ENCODE measurements around the gene ARHGAP8.

GRCh38 chr22:44735518-44736428, 16.6 kb upstream of the ARHGAP8 start:
- TF ChIP-seq, protein P1, sequence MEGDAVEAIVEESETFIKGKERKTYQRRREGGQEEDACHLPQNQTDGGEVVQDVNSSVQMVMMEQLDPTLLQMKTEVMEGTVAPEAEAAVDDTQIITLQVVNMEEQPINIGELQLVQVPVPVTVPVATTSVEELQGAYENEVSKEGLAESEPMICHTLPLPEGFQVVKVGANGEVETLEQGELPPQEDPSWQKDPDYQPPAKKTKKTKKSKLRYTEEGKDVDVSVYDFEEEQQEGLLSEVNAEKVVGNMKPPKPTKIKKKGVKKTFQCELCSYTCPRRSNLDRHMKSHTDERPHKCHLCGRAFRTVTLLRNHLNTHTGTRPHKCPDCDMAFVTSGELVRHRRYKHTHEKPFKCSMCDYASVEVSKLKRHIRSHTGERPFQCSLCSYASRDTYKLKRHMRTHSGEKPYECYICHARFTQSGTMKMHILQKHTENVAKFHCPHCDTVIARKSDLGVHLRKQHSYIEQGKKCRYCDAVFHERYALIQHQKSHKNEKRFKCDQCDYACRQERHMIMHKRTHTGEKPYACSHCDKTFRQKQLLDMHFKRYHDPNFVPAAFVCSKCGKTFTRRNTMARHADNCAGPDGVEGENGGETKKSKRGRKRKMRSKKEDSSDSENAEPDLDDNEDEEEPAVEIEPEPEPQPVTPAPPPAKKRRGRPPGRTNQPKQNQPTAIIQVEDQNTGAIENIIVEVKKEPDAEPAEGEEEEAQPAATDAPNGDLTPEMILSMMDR (IDR thresholded peaks at IDR 0.05): peak; percentile 62
- TF ChIP-seq RAD21 (conservative IDR thresholded peaks at IDR 0.05 in 1 of 2, IDR thresholded peaks at IDR 0.05 in 1 of 2): peak; percentile 70 to 73
- TF ChIP-seq SMC3 (IDR thresholded peaks at IDR 0.05): peak; percentile 59
- TF ChIP-seq JUNB (IDR thresholded peaks at IDR 0.05): no peak
- no peak for TF ChIP-seq USF2 (IDR thresholded peaks at IDR 0.05)
- TF ChIP-seq MAZ (IDR thresholded peaks at IDR 0.05; ENCODE audit: borderline replicate concordance, low read depth, low read length): no peak
- no peak for TF ChIP-seq JUN (IDR thresholded peaks at IDR 0.05)
- no peak for TF ChIP-seq CHD2 (IDR thresholded peaks at IDR 0.05; ENCODE audit: low read length, partially characterized antibody)
- no peak for TF ChIP-seq POLR2A (IDR thresholded peaks at IDR 0.05; ENCODE audit: low read length)
- TF ChIP-seq, protein P2, sequence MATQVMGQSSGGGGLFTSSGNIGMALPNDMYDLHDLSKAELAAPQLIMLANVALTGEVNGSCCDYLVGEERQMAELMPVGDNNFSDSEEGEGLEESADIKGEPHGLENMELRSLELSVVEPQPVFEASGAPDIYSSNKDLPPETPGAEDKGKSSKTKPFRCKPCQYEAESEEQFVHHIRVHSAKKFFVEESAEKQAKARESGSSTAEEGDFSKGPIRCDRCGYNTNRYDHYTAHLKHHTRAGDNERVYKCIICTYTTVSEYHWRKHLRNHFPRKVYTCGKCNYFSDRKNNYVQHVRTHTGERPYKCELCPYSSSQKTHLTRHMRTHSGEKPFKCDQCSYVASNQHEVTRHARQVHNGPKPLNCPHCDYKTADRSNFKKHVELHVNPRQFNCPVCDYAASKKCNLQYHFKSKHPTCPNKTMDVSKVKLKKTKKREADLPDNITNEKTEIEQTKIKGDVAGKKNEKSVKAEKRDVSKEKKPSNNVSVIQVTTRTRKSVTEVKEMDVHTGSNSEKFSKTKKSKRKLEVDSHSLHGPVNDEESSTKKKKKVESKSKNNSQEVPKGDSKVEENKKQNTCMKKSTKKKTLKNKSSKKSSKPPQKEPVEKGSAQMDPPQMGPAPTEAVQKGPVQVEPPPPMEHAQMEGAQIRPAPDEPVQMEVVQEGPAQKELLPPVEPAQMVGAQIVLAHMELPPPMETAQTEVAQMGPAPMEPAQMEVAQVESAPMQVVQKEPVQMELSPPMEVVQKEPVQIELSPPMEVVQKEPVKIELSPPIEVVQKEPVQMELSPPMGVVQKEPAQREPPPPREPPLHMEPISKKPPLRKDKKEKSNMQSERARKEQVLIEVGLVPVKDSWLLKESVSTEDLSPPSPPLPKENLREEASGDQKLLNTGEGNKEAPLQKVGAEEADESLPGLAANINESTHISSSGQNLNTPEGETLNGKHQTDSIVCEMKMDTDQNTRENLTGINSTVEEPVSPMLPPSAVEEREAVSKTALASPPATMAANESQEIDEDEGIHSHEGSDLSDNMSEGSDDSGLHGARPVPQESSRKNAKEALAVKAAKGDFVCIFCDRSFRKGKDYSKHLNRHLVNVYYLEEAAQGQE (IDR thresholded peaks at IDR 0.05): no peak

Data from A549 (cell line).